Upper lobe of left lung (tissue), 4 donors: ENCODE data around the gene SGMS1.

Source experiments
- CTCF ChIP-seq, 6 experiments: fragments of 450-650 bp in 4 of 6; fragments of 200-600 bp in 2 of 6; sonication (generic) in 2 of 6; IDR thresholded peaks; one replicate each; pipeline ENCODE4 v1.5.1; 2016 to 2019; ENCODE audit warnings: antibody characterized with exemption in 6 of 6
- POLR2A ChIP-seq, 4 donors: fragments of 450-650 bp; IDR thresholded peaks; one replicate each; pipeline ENCODE4 v1.5.1; 2016 to 2017; ENCODE audit warnings: antibody characterized with exemption in 4 of 4, mild to moderate bottlenecking in 2 of 4

DNA sequence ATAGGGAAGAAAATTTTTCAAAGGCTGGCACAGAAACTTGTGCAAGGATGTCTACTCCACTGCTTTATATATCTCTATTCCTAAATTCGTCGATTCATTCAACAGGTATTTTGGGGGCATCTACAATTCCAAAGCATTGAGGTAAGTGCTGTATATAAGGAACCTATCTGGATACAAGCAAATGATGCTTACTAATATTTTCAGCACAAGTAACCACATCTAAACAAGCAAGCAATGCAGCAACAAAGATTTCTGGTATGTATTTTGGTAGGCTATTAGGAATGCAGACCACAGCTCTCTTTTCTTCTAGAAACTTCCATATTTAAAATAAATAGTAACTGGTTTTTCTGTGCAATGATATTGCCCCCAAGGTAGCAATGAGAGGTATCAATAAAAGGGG, 183.9 kb downstream of the SGMS1 start:
- no peak for TF ChIP-seq CTCF (IDR thresholded peaks at IDR 0.05)
- no peak for TF ChIP-seq POLR2A (IDR thresholded peaks at IDR 0.05)
